Tibial nerve (tissue), 4 donors: ENCODE results near the gene SLC45A2. TPM values are rescaled to one million over a fixed set of nuclear protein-coding genes. Genes with fewer than 3 reads are reported as not detected.

ENCODE experiments used
- DNase-seq, 2 donors: peaks; one replicate each; pipeline ENCODE4 v3.0.0-alpha.2; 2019; ENCODE audit warnings: low spot score in 2 of 2
- H3K27ac ChIP-seq, 4 donors: fragments of 200-600 bp; sonication (generic) in 3 of 4; one replicate each; pipeline ENCODE4 v1.5.1; 2017 to 2019; ENCODE audit warnings: mild to moderate bottlenecking in 1 of 4
- H3K27me3 ChIP-seq, 2 donors: fragments of 200-600 bp; sonication (generic) in 1 of 2; one replicate each; pipeline versions ENCODE4 v1.5.1 to v1.6.0; 2017 to 2019
- H3K36me3 ChIP-seq, 3 donors: fragments of 200-600 bp; sonication (generic); one replicate each; pipeline ENCODE4 v1.5.1; 2018 to 2019
- H3K4me1 ChIP-seq, 4 donors: fragments of 200-600 bp; sonication (generic) in 3 of 4; one replicate each; pipeline ENCODE4 v1.5.1; 2017 to 2019
- H3K4me3 ChIP-seq, 4 donors: fragments of 200-600 bp; sonication (generic) in 3 of 4; one replicate each; pipeline ENCODE4 v1.5.1; 2017 to 2019; ENCODE audit warnings: mild to moderate bottlenecking in 1 of 4, moderate library complexity in 1 of 4
- H3K9me3 ChIP-seq, 4 donors: fragments of 200-600 bp; sonication (generic) in 3 of 4; one replicate each; pipeline ENCODE4 v1.5.1; 2017 to 2019
- EP300 ChIP-seq, 2 donors: sonication (generic); formaldehyde crosslinking; IDR thresholded peaks; one replicate each; pipeline ENCODE4 v1.6.1; 2017; ENCODE audit warnings: antibody characterized with exemption in 2 of 2, mild to moderate bottlenecking in 1 of 2
- POLR2A ChIP-seq, 2 donors: fragments of 450-650 bp; IDR thresholded peaks; one replicate each; pipeline ENCODE4 v1.6.1; 2017; ENCODE audit warnings: antibody characterized with exemption in 2 of 2, mild to moderate bottlenecking in 2 of 2, moderate library complexity in 2 of 2
- WGBS, 2 donors: methylation state at CpG; one replicate each; pipeline ENCODE4 v1.1.5; 2018; 5-methylcytosine and 5-hydroxymethylcytosine counted together
- total RNA-seq, 4 donors: library from RNA; depleted of rRNA; stranded (reverse); fragments of >200 nt; gene quantifications; one replicate each; pipeline ENCODE4 v1.1.0, GENCODE V29; 2016
- TF ChIP-seq, protein P1 (sequence below), 5 experiments: fragments of 200-600 bp in 3 of 5; fragments of 450-650 bp in 2 of 5; sonication (generic) in 3 of 5; IDR thresholded peaks; one replicate each; pipeline ENCODE4 v1.5.1; 2016 to 2019; ENCODE audit warnings: antibody characterized with exemption in 5 of 5, mild to moderate bottlenecking in 3 of 5, moderate library complexity in 2 of 5

The SLC45A2 gene
- total RNA-seq, 4 donors from 2014 or later, result not detected

DNA sequence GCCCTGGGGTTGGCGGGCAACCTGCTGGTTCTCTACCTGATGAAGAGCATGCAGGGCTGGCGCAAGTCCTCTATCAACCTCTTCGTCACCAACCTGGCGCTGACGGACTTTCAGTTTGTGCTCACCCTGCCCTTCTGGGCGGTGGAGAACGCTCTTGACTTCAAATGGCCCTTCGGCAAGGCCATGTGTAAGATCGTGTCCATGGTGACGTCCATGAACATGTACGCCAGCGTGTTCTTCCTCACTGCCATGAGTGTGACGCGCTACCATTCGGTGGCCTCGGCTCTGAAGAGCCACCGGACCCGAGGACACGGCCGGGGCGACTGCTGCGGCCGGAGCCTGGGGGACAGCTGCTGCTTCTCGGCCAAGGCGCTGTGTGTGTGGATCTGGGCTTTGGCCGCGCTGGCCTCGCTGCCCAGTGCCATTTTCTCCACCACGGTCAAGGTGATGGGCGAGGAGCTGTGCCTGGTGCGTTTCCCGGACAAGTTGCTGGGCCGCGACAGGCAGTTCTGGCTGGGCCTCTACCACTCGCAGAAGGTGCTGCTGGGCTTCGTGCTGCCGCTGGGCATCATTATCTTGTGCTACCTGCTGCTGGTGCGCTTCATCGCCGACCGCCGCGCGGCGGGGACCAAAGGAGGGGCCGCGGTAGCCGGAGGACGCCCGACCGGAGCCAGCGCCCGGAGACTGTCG lies 47.3 kb downstream of the SLC45A2 start:
- no peak for DNase-seq
- 39 to 41% methylated on average over 26 to 51 of the region's 54 CpGs for WGBS, 2 donors
- Histone ChIP-seq H3K27me3 (peaks cover 0 to 69% of the 10 kb centered on the region in 2 donors), H3K4me3 (peak overlapping the region in 2 of 4 donors; percentile 12 to 37), H3K4me1 (peaks cover 0 to 20% (median 4%) of the 10 kb centered on the region in 4 donors), H3K27ac (no peak overlapping the region), H3K36me3 (no peaks in the 10 kb centered on the region), H3K9me3 (no peaks in the 10 kb centered on the region)
- TF ChIP-seq POLR2A (IDR thresholded peaks at IDR 0.05) (no peak), EP300 (IDR thresholded peaks at IDR 0.05) (no peak)

DNA sequence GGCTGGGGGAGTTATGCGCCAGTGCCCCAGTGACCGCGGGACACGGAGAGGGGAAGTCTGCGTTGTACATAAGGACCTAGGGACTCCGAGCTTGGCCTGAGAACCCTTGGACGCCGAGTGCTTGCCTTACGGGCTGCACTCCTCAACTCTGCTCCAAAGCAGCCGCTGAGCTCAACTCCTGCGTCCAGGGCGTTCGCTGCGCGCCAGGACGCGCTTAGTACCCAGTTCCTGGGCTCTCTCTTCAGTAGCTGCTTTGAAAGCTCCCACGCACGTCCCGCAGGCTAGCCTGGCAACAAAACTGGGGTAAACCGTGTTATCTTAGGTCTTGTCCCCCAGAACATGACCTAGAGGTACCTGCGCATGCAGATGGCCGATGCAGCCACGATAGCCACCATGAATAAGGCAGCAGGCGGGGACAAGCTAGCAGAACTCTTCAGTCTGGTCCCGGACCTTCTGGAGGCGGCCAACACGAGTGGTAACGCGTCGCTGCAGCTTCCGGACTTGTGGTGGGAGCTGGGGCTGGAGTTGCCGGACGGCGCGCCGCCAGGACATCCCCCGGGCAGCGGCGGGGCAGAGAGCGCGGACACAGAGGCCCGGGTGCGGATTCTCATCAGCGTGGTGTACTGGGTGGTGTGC lies 48.0 kb downstream of the SLC45A2 start, which contains the start of gene RXFP3:
TSS of gene RXFP3 (plus strand) at position 6 of the 636 bp plus-strand sequence. CDS start at position 361, 355 bp downstream.
- WGBS, 2 donors, result 6 to 10% methylated on average over 16 to 40 of the region's 45 CpGs
- DNase-seq, result no peak
- Histone ChIP-seq H3K27me3 (peaks cover 0 to 62% of the 10 kb centered on the region in 2 donors), H3K4me1 (peaks cover 0 to 20% (median 4%) of the 10 kb centered on the region in 4 donors), H3K27ac (no peak within 1 kb of the TSS), H3K36me3 (no peaks in the 10 kb centered on the region), H3K4me3 (peak within 1 kb of the TSS in 2 of 4 donors; percentile 12 to 37), H3K9me3 (no peaks in the 10 kb centered on the region)
- TF ChIP-seq EP300 (IDR thresholded peaks at IDR 0.05) (no peak), POLR2A (IDR thresholded peaks at IDR 0.05) (no peak)
- TF ChIP-seq, protein P1, sequence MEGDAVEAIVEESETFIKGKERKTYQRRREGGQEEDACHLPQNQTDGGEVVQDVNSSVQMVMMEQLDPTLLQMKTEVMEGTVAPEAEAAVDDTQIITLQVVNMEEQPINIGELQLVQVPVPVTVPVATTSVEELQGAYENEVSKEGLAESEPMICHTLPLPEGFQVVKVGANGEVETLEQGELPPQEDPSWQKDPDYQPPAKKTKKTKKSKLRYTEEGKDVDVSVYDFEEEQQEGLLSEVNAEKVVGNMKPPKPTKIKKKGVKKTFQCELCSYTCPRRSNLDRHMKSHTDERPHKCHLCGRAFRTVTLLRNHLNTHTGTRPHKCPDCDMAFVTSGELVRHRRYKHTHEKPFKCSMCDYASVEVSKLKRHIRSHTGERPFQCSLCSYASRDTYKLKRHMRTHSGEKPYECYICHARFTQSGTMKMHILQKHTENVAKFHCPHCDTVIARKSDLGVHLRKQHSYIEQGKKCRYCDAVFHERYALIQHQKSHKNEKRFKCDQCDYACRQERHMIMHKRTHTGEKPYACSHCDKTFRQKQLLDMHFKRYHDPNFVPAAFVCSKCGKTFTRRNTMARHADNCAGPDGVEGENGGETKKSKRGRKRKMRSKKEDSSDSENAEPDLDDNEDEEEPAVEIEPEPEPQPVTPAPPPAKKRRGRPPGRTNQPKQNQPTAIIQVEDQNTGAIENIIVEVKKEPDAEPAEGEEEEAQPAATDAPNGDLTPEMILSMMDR (IDR thresholded peaks at IDR 0.05), result no peak

DNA sequence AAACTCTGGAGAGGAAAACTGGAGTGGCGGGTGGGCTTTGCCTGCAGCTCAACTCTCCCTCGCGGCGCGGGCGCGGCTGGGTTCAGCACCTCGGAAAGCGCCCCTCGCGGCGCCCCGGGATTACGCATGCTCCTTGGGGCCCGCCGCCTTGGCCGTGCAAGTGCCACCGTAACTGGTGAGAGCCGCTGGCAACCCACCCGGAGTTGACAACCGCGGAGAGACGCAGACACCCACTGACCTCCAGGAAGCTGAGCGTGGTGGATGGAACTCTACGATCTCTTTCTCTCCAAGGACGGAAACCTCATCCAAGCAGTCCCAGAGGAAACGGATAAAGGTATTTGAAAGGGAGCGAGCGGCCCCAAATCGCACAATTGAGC lies 48.5 kb downstream of the SLC45A2 start:
- H3K9me3 ChIP-seq, result no peaks in the 10 kb centered on the region
- DNase-seq, result peak; percentile 11 to 15

DNA sequence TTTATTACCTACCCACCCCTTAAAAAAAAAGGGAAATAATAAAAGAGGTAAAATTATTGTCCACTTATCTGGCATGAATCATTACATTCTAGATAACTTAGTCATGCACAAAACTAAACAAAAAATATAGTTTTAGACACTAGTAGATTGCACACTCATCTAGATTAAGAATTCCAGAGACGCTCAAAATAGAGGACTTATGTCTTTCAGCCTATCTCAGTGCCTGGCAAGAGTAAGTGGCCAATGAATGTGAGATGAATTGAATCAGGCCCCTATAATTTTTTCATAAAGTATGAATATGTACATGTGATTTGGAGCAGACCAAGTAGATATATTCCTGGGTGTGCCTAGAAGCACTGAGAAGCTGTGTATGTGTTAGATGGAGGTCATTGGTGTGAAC lies 50.3 kb downstream of the SLC45A2 start:
- peaks cover 0 to 20% (median 4%) of the 10 kb centered on the region in 4 donors for H3K4me1 ChIP-seq
- no peaks in the 10 kb centered on the region for H3K36me3 ChIP-seq
- no peak overlapping the region for H3K27ac ChIP-seq
- peaks cover 0 to 41% of the 10 kb centered on the region in 2 donors for H3K27me3 ChIP-seq
- DNase-seq, result no peak
- H3K4me3 ChIP-seq, result no peak overlapping the region
- TF ChIP-seq EP300 (IDR thresholded peaks at IDR 0.05) (no peak), POLR2A (IDR thresholded peaks at IDR 0.05) (no peak)
- TF ChIP-seq, protein P1 (IDR thresholded peaks at IDR 0.05), result no peak
- WGBS, 2 donors, result 89 to 95% methylated on average over 1 of the region's 1 CpG
- H3K9me3 ChIP-seq, result no peaks in the 10 kb centered on the region

More for the DNA sequence above, 48.5 kb downstream of the SLC45A2 start:
- Histone ChIP-seq H3K27ac (no peak overlapping the region), H3K27me3 (peaks cover 0 to 57% of the 10 kb centered on the region in 2 donors), H3K36me3 (no peaks in the 10 kb centered on the region), H3K4me3 (peak overlapping the region in 1 of 4 donors; percentile 37), H3K4me1 (peaks cover 0 to 20% (median 4%) of the 10 kb centered on the region in 4 donors)
- TF ChIP-seq, protein P1 (IDR thresholded peaks at IDR 0.05), result peak in 2 of 5 experiments; percentile 45 to 46
- TF ChIP-seq POLR2A (IDR thresholded peaks at IDR 0.05), result no peak
- 2 to 4% methylated on average over 21 to 29 of the region's 30 CpGs for WGBS, 2 donors

DNA sequence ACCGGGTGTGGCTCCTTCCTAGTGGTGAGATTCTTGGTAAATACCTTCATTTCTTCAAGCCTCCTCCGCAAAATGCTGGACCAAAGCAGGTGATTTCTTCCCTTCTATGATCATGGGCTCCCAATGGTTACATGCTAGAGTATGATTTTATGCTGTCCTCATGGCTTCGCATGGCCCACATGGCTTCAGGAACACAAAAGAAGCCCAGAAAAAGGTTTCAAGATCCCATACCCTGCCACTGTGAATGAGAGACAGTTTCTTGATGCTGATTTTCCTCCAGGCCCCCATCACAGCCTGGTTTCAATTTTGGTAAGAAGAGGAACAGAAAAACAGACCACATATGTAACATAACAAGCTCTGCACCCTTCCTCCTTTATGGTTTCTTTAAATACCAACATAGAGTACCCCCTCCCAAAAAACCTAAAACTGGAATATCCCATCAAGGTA lies 50.7 kb downstream of the SLC45A2 start:
- no peaks in the 10 kb centered on the region for H3K36me3 ChIP-seq
- 84 to 96% methylated on average over 3 of the region's 3 CpGs for WGBS, 2 donors
- peaks cover 0 to 37% of the 10 kb centered on the region in 2 donors for H3K27me3 ChIP-seq
- no peak overlapping the region for H3K27ac ChIP-seq
- peaks cover 0 to 20% (median 4%) of the 10 kb centered on the region in 4 donors for H3K4me1 ChIP-seq
- no peaks in the 10 kb centered on the region for H3K9me3 ChIP-seq
- DNase-seq, result no peak
- no peak for TF ChIP-seq POLR2A (IDR thresholded peaks at IDR 0.05)
- no peak for TF ChIP-seq EP300 (IDR thresholded peaks at IDR 0.05)
- TF ChIP-seq, protein P1 (IDR thresholded peaks at IDR 0.05), result no peak
- no peak overlapping the region for H3K4me3 ChIP-seq
